HEK293 (cell line): ENCODE results near the gene NKAIN4.

Experiments
- CTCF ChIA-PET: fragments of 350-600 bp; formaldehyde crosslinking; extraction: SDS; loops from one replicate; lab custom pipeline; 2021; ENCODE audit warnings: antibody characterized with exemption; lab: Yijun Ruan, JAX
- POLR2A ChIA-PET: fragments of 300-600 bp; formaldehyde crosslinking; extraction: SDS; loops from one replicate; lab custom pipeline; 2020; ENCODE audit warnings: antibody characterized with exemption, inconsistent platforms; lab: Yijun Ruan, JAX
- H3K27ac ChIP-seq: fragments of 200-500 bp; sonication (Bioruptor generic); 2 replicates; pipeline ENCODE4 v1.5.1; 2014; ENCODE audit warnings: low read depth, low read length, control low read depth, inconsistent platforms; ENCODE audit errors: extremely low read depth
- H3K36me3 ChIP-seq, 2 experiments: fragments of 200-500 bp in 1 of 2; sonication (Bioruptor generic) in 1 of 2; 1 replicate in 1 of 2; 2 replicates in 1 of 2; pipeline ENCODE4 v1.5.1; 2014 to 2017; ENCODE audit warnings: inconsistent platforms in 2 of 2, low read length in 2 of 2; ENCODE audit not compliant: control insufficient read depth in 2 of 2, insufficient read depth in 1 of 2
- H3K4me1 ChIP-seq: fragments of 200-500 bp; sonication (Bioruptor generic); 2 replicates; pipeline ENCODE4 v1.5.1; 2014; ENCODE audit warnings: mild to moderate bottlenecking, low read length, inconsistent platforms; ENCODE audit not compliant: control insufficient read depth, insufficient read depth
- H3K4me3 ChIP-seq: 2 replicates; pipeline ENCODE4 v1.5.1; 2011; ENCODE audit warnings: low read depth, mild to moderate bottlenecking, control low read depth, low read length, moderate library complexity
- H3K9me3 ChIP-seq: fragments of 200-500 bp; sonication (Bioruptor generic); 2 replicates; pipeline ENCODE4 v1.5.1; 2014; ENCODE audit warnings: low read depth, low read length, inconsistent platforms; ENCODE audit not compliant: control insufficient read depth, insufficient read depth
- BCL11B ChIP-seq: fragments of 450-650 bp; formaldehyde crosslinking; IDR thresholded peaks from 2 replicates; pipeline ENCODE4 v1.5.1; 2016; ENCODE audit warnings: low read depth, missing biosample characterization, missing genetic modification characterization
- FEZF1 ChIP-seq: fragments of 450-650 bp; formaldehyde crosslinking; IDR thresholded peaks from 2 replicates; pipeline ENCODE4 v1.5.1; 2016; ENCODE audit warnings: missing biosample characterization, missing genetic modification characterization
- GFI1B ChIP-seq: fragments of 450-650 bp; formaldehyde crosslinking; IDR thresholded peaks from 2 replicates; pipeline ENCODE4 v1.5.1; 2016; ENCODE audit warnings: missing biosample characterization, missing genetic modification characterization
- GLI4 ChIP-seq: fragments of 450-650 bp; formaldehyde crosslinking; IDR thresholded peaks from 2 replicates; pipeline ENCODE4 v1.5.1; 2016; ENCODE audit warnings: missing biosample characterization, missing genetic modification characterization
- HOXA7 ChIP-seq: sonication (generic); formaldehyde crosslinking; IDR thresholded peaks from 2 replicates; pipeline ENCODE4 v1.8.1; 2022; ENCODE audit warnings: missing genetic modification reagents, borderline replicate concordance
- KLF1 ChIP-seq: fragments of 450-650 bp; formaldehyde crosslinking; IDR thresholded peaks from 2 replicates; pipeline ENCODE4 v1.5.1; 2016; ENCODE audit warnings: missing biosample characterization, missing genetic modification characterization
- KLF16 ChIP-seq: fragments of 450-650 bp; formaldehyde crosslinking; IDR thresholded peaks from 2 replicates; pipeline ENCODE4 v1.5.1; 2017; ENCODE audit warnings: missing biosample characterization, missing genetic modification characterization
- MYNN ChIP-seq: fragments of 450-650 bp; formaldehyde crosslinking; IDR thresholded peaks from 2 replicates; pipeline ENCODE4 v1.5.1; 2016; ENCODE audit warnings: missing biosample characterization, missing genetic modification characterization, borderline replicate concordance
- PRDM1 ChIP-seq: fragments of 450-650 bp; formaldehyde crosslinking; IDR thresholded peaks from 2 replicates; pipeline ENCODE4; 2016; ENCODE audit warnings: missing biosample characterization, missing genetic modification characterization
- REPIN1 ChIP-seq: fragments of 450-650 bp; formaldehyde crosslinking; IDR thresholded peaks from 2 replicates; pipeline ENCODE4 v1.5.1; 2017; ENCODE audit warnings: missing biosample characterization, missing genetic modification characterization, low read depth
- SCRT1 ChIP-seq: fragments of 450-650 bp; formaldehyde crosslinking; IDR thresholded peaks from 2 replicates; pipeline ENCODE4 v1.5.1; 2016; ENCODE audit warnings: missing biosample characterization, missing genetic modification characterization, borderline replicate concordance
- SETDB1 ChIP-seq: IDR thresholded peaks from one replicate; pipeline ENCODE4 v1.6.1; 2017; ENCODE audit warnings: mild to moderate bottlenecking, low read length, moderate library complexity, mixed read lengths; ENCODE audit not compliant: insufficient read length
- TCF7L2 ChIP-seq: IDR thresholded peaks from 2 replicates; pipeline ENCODE4 v1.6.1; 2011; ENCODE audit warnings: low read depth, mild to moderate bottlenecking, inconsistent platforms, low read length, moderate library complexity, borderline replicate concordance
- YY2 ChIP-seq: fragments of 450-650 bp; formaldehyde crosslinking; IDR thresholded peaks from 2 replicates; pipeline ENCODE4 v1.5.1; 2016; ENCODE audit warnings: missing biosample characterization, missing genetic modification characterization
- ZNF146 ChIP-seq: fragments of 450-650 bp; formaldehyde crosslinking; IDR thresholded peaks from 2 replicates; pipeline ENCODE4 v1.5.1; 2016; ENCODE audit warnings: missing biosample characterization, missing genetic modification characterization
- ZNF16 ChIP-seq: fragments of 450-650 bp; formaldehyde crosslinking; IDR thresholded peaks from 2 replicates; pipeline ENCODE4 v1.5.1; 2016; ENCODE audit warnings: low read depth, missing biosample characterization, missing genetic modification characterization
- ZNF169 ChIP-seq: fragments of 450-650 bp; formaldehyde crosslinking; IDR thresholded peaks from 2 replicates; pipeline ENCODE4 v1.5.1; 2016; ENCODE audit warnings: missing biosample characterization, missing genetic modification characterization
- ZNF175 ChIP-seq: fragments of 450-650 bp; formaldehyde crosslinking; IDR thresholded peaks from 2 replicates; pipeline ENCODE4 v1.5.1; 2016; ENCODE audit warnings: missing biosample characterization, missing genetic modification characterization
- ZNF239 ChIP-seq: fragments of 450-650 bp; formaldehyde crosslinking; IDR thresholded peaks from 2 replicates; pipeline ENCODE4 v1.5.1; 2016; ENCODE audit warnings: missing biosample characterization, missing genetic modification characterization
- ZNF341 ChIP-seq: fragments of 450-650 bp; formaldehyde crosslinking; IDR thresholded peaks from 2 replicates; pipeline ENCODE4; 2016; ENCODE audit warnings: low read depth, missing biosample characterization, missing genetic modification characterization
- ZNF366 ChIP-seq: fragments of 450-650 bp; formaldehyde crosslinking; conservative IDR thresholded peaks from 2 replicates; pipeline ENCODE4 v1.5.1; 2016; ENCODE audit warnings: missing biosample characterization, missing genetic modification characterization
- ZNF37A ChIP-seq: fragments of 450-650 bp; IDR thresholded peaks from 2 replicates; pipeline ENCODE4 v1.5.1; 2018; ENCODE audit warnings: missing biosample characterization, missing genetic modification characterization
- ZNF426 ChIP-seq: fragments of 450-650 bp; formaldehyde crosslinking; IDR thresholded peaks from 2 replicates; pipeline ENCODE4 v1.5.1; 2017; ENCODE audit warnings: missing biosample characterization, missing genetic modification characterization, mild to moderate bottlenecking, inconsistent platforms, moderate library complexity
- ZNF473 ChIP-seq: fragments of 450-650 bp; formaldehyde crosslinking; IDR thresholded peaks from 2 replicates; pipeline ENCODE4 v1.5.1; 2017; ENCODE audit warnings: missing biosample characterization, missing genetic modification characterization
- ZNF501 ChIP-seq: fragments of 450-650 bp; formaldehyde crosslinking; IDR thresholded peaks from 2 replicates; pipeline ENCODE4 v1.5.1; 2016; ENCODE audit warnings: missing biosample characterization, missing genetic modification characterization
- ZNF558 ChIP-seq: fragments of 450-650 bp; formaldehyde crosslinking; IDR thresholded peaks from 2 replicates; pipeline ENCODE4 v1.5.1; 2016; ENCODE audit warnings: missing biosample characterization, missing genetic modification characterization
- ZNF571 ChIP-seq: fragments of 450-650 bp; formaldehyde crosslinking; IDR thresholded peaks from 2 replicates; pipeline ENCODE4 v1.5.0; 2017; ENCODE audit warnings: missing biosample characterization, missing genetic modification characterization
- ZNF623 ChIP-seq: fragments of 450-650 bp; formaldehyde crosslinking; IDR thresholded peaks from 2 replicates; pipeline ENCODE4 v1.5.1; 2016; ENCODE audit warnings: missing biosample characterization, missing genetic modification characterization
- ZNF76 ChIP-seq: fragments of 450-650 bp; formaldehyde crosslinking; IDR thresholded peaks from 2 replicates; pipeline ENCODE4; 2016; ENCODE audit warnings: low read depth, missing biosample characterization, missing genetic modification characterization, borderline replicate concordance
- ZNF777 ChIP-seq: fragments of 450-650 bp; formaldehyde crosslinking; IDR thresholded peaks from 2 replicates; pipeline ENCODE4 v1.5.1; 2017; ENCODE audit warnings: missing biosample characterization, missing genetic modification characterization, borderline replicate concordance
- ZNF837 ChIP-seq: fragments of 450-650 bp; formaldehyde crosslinking; IDR thresholded peaks from 2 replicates; pipeline ENCODE4 v1.5.1; 2016; ENCODE audit warnings: missing biosample characterization, missing genetic modification characterization
- ZNF843 ChIP-seq: fragments of 450-650 bp; formaldehyde crosslinking; IDR thresholded peaks from 2 replicates; pipeline ENCODE4 v1.5.1; 2016; ENCODE audit warnings: missing biosample characterization, missing genetic modification characterization
- TF ChIP-seq, protein P1 (sequence below): fragments of 450-650 bp; formaldehyde crosslinking; IDR thresholded peaks from 2 replicates; pipeline ENCODE4 v1.5.1; 2016; ENCODE audit warnings: missing biosample characterization, missing genetic modification characterization, borderline replicate concordance
- TF ChIP-seq, protein P2 (sequence below): fragments of 450-650 bp; formaldehyde crosslinking; IDR thresholded peaks from 2 replicates; pipeline ENCODE4 v1.5.1; 2016; ENCODE audit warnings: missing biosample characterization, missing genetic modification characterization

The NKAIN4 gene

DNA sequence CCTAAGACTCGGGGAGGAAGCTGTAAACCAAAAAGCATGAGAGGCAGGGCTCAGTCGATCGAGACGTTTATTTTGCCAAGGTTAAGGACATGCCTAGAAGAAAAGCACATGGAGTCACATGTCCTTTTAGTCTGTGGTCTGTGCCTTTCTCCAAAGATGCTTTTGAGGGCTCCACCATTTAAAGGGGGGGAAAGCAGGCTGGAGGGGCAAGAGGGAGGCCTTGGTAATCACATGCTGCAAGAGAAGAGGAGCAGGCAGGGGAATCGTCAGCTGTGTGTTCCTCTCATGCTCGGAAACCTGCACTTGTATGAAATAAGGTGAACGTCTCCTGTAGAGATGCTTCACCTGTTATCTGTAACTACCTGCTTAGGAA is 29.2 kb downstream of the NKAIN4 start (continued):
- TF ChIP-seq, protein P1, sequence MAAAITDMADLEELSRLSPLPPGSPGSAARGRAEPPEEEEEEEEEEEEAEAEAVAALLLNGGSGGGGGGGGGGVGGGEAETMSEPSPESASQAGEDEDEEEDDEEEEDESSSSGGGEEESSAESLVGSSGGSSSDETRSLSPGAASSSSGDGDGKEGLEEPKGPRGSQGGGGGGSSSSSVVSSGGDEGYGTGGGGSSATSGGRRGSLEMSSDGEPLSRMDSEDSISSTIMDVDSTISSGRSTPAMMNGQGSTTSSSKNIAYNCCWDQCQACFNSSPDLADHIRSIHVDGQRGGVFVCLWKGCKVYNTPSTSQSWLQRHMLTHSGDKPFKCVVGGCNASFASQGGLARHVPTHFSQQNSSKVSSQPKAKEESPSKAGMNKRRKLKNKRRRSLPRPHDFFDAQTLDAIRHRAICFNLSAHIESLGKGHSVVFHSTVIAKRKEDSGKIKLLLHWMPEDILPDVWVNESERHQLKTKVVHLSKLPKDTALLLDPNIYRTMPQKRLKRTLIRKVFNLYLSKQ (tag by site-specific recombination), result no peak
- TF ChIP-seq GLI4 (tag by site-specific recombination), result no peak
- no peak for TF ChIP-seq PRDM1 (tag by site-specific recombination)
- no peak for TF ChIP-seq MYNN
- no peak for TF ChIP-seq HOXA7 (CRISPR knock-in tag)
- TF ChIP-seq FEZF1, result peak; percentile 5
- TF ChIP-seq ZNF16 (tag by site-specific recombination), result no peak
- TF ChIP-seq ZNF76 (tag by site-specific recombination), result no peak

DNA sequence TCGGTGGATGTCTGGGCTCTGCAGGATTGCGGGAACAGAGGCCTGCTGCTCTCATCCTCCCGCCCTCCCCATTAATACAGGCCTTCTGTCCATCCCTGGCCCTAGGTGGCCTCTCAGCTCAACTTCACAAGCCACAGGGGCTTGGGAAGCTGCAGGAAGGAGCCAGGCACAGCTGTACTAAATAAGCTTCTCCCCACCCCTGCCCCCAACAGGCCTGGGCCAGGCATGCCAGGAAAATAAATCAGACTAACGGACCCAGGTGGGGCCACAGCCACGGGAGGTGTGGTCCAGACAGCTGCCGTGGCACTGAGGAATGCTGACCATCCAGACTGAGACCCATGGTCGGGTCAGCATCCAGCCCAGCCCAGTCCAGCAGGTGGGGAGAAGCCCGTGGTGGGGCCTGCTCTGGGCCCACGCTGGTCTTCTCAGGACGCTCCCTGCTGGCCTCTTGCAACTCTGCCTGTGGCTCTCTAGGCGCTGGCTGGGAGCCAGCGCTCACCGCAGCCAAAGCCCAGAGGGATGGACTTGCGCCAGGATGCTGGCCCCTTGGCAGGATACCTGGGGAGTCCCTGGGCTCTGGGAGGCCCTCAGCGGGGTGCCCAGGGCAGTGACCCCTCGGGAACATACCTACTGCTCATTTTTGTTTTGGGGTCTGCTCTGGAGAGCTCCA is 29.7 kb downstream of the NKAIN4 start:
- no peaks in the 10 kb centered on the region for H3K9me3 ChIP-seq
- H3K4me1 ChIP-seq, result peaks cover 4% of the 10 kb centered on the region
- H3K4me3 ChIP-seq, result no peak overlapping the region
- H3K27ac ChIP-seq, result peak overlapping the region; percentile 25; the same call in 1 of the 2 replicates
- POLR2A ChIA-PET, result interaction anchor here (0.5 to 3.6 kb wide), 6 partner anchors 9 to 403 kb away, joined by 4 to 26 read pairs (median 6); partner anchors contain the start of genes ARFGAP1 and YTHDF1
- H3K36me3 ChIP-seq, result no peaks in the 10 kb centered on the region
- CTCF ChIA-PET, result interaction anchor here (0.6 to 5.4 kb wide), 30 partner anchors 10 to 993 kb away, joined by 3 to 85 read pairs (median 10); partner anchors contain the start of genes ARFGAP1, BIRC7, COL20A1 and YTHDF1
- TF ChIP-seq ZNF501, result no peak
- TF ChIP-seq TCF7L2, result no peak
- TF ChIP-seq ZNF558 (tag by site-specific recombination), result no peak
- no peak for TF ChIP-seq ZNF426 (tag by site-specific recombination)
- TF ChIP-seq ZNF341, result peak; percentile 35
- 0 out of 2 replicates have a peak, but pooled peaks have one; percentile 27 for TF ChIP-seq GFI1B
- TF ChIP-seq ZNF175 (tag by site-specific recombination), result no peak
- no peak for TF ChIP-seq REPIN1 (tag by site-specific recombination)
- TF ChIP-seq ZNF239 (tag by site-specific recombination), result no peak
- TF ChIP-seq ZNF837, result no peak
- TF ChIP-seq SETDB1, result no peak
- TF ChIP-seq ZNF777 (tag by site-specific recombination), result no peak
- TF ChIP-seq MYNN, result no peak
- no peak for TF ChIP-seq ZNF623 (tag by site-specific recombination)
- no peak for TF ChIP-seq ZNF843
- TF ChIP-seq ZNF146 (tag by site-specific recombination), result no peak
- 0 out of 2 replicates have a peak, but pooled peaks have one; percentile 33 for TF ChIP-seq KLF16 (tag by site-specific recombination)
- TF ChIP-seq SCRT1 (tag by site-specific recombination), result no peak; the same call in 1 of the 2 replicates
- TF ChIP-seq YY2 (tag by site-specific recombination), result no peak
- no peak for TF ChIP-seq ZNF37A (tag by site-specific recombination)
- peak; percentile 26; the same call in 1 of the 2 replicates for TF ChIP-seq KLF1
- TF ChIP-seq ZNF473 (tag by site-specific recombination), result no peak
- TF ChIP-seq, protein P2, sequence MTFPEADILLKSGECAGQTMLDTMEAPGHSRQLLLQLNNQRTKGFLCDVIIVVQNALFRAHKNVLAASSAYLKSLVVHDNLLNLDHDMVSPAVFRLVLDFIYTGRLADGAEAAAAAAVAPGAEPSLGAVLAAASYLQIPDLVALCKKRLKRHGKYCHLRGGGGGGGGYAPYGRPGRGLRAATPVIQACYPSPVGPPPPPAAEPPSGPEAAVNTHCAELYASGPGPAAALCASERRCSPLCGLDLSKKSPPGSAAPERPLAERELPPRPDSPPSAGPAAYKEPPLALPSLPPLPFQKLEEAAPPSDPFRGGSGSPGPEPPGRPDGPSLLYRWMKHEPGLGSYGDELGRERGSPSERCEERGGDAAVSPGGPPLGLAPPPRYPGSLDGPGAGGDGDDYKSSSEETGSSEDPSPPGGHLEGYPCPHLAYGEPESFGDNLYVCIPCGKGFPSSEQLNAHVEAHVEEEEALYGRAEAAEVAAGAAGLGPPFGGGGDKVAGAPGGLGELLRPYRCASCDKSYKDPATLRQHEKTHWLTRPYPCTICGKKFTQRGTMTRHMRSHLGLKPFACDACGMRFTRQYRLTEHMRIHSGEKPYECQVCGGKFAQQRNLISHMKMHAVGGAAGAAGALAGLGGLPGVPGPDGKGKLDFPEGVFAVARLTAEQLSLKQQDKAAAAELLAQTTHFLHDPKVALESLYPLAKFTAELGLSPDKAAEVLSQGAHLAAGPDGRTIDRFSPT (tag by site-specific recombination), result 0 out of 2 replicates have a peak, but pooled peaks have one; percentile 19
- TF ChIP-seq ZNF571, result no peak
- TF ChIP-seq ZNF76 (tag by site-specific recombination), result no peak
- no peak for TF ChIP-seq ZNF366 (tag by site-specific recombination)
- TF ChIP-seq ZNF169 (tag by site-specific recombination), result no peak
- TF ChIP-seq BCL11B (tag by site-specific recombination), result no peak
